ENCODE results near the gene MYLK4. TPM values are rescaled to one million over a fixed set of nuclear protein-coding genes. Genes with fewer than 3 reads are reported as not detected.

Gene MYLK4
- total RNA-seq, 1 donor from 2014 or later, result 0.23 TPM

- FAIRE-seq, result no peak
- H3K36me3 Mint-ChIP-seq (ENCODE audit: low read depth, unreplicated experiment), result peaks cover 2% of the 10 kb centered on the region
- Histone ChIP-seq H3K79me2 (ENCODE audit: insufficient read depth, low read length) (no peaks in the 10 kb centered on the region), H3K9me3 (ENCODE audit: insufficient read depth, low read depth, low read length) (no peaks in the 10 kb centered on the region), H3K27ac (ENCODE audit: low read depth, low read length) (no peak overlapping the region), H3K4me1 (ENCODE audit: insufficient read depth, low read length) (no peaks in the 10 kb centered on the region), H3K36me3 (ENCODE audit: insufficient read depth, low read length) (no peaks in the 10 kb centered on the region), H3K4me3 (ENCODE audit: insufficient read depth, low read depth, low read length) (no peak overlapping the region), H3K27me3 (ENCODE audit: insufficient read depth, low read length) (peaks cover 8% of the 10 kb centered on the region), H2AFZ (ENCODE audit: low read depth, low read length) (no peak overlapping the region), H3K9ac (ENCODE audit: low read length) (no peak overlapping the region), H3K4me2 (ENCODE audit: low read length) (no peak overlapping the region), H4K20me1 (ENCODE audit: insufficient read depth, low read length) (no peaks in the 10 kb centered on the region)
- peaks cover 2% of the 10 kb centered on the region for H3K4me1 Mint-ChIP-seq (ENCODE audit: low read depth, unreplicated experiment)
- DNase-seq (ENCODE audit: low read depth), result no peak
- peaks cover 14% of the 10 kb centered on the region for H3K27me3 Mint-ChIP-seq (ENCODE audit: low read depth, unreplicated experiment)
- H3K4me3 Mint-ChIP-seq (ENCODE audit: unreplicated experiment), result no peak overlapping the region
- no peak for TF ChIP-seq CTCF (IDR thresholded peaks at IDR 0.05; ENCODE audit: insufficient read depth, low read depth, low read length)
- TF ChIP-seq EZH2 (IDR thresholded peaks at IDR 0.05; ENCODE audit: insufficient read depth, low read length), result no peak
- no peak overlapping the region for H3K27ac Mint-ChIP-seq (ENCODE audit: unreplicated experiment)
- H3K9me3 Mint-ChIP-seq (ENCODE audit: unreplicated experiment), result no peaks in the 10 kb centered on the region
Measured at GRCh38 chr6:2614155-2614554, 136.6 kb downstream of the MYLK4 start.

Other genes starting within 250 kb of the MYLK4 start
- 31.3 and 31.5 TPM in 2 replicates for gene WRNIP1, start 14.5 kb upstream of the MYLK4 start, total RNA-seq
- 1.5 and 2.0 TPM in 2 replicates for gene SERPINB1, start 90.9 kb upstream of the MYLK4 start, total RNA-seq
- gene SERPINB9, start 152.4 kb upstream of the MYLK4 start, total RNA-seq, result 2.1 and 6.0 TPM in 2 replicates
- gene SERPINB6, start 220.6 kb upstream of the MYLK4 start, total RNA-seq, result 68.4 and 75.3 TPM in 2 replicates
- 9.4 and 12.4 TPM in 2 replicates for gene NQO2, start 249.0 kb upstream of the MYLK4 start, total RNA-seq

All from astrocyte (in vitro differentiated cells and primary cell).